Neural cell (in vitro differentiated cells): ENCODE data around the gene MOV10L1. TPM values are rescaled to one million over a fixed set of nuclear protein-coding genes. Genes with fewer than 3 reads are reported as not detected.

Experiments used
- H2AFZ ChIP-seq: fragments of 200-600, 300-800 bp; sonication (generic), shearing (Covaris generic); 2 replicates; pipeline ENCODE4 v1.6.0; 2014; ENCODE audit warnings: low read depth, mild to moderate bottlenecking, antibody characterized with exemption, low read length, moderate library complexity
- H3F3A ChIP-seq: fragments of 200-600 bp; shearing (Covaris generic); 2 replicates; pipeline ENCODE4 v1.6.1; 2016; ENCODE audit warnings: mild to moderate bottlenecking, moderate library complexity, mixed read lengths, antibody characterized with exemption, low read length; ENCODE audit not compliant: insufficient read depth, poor library complexity, severe bottlenecking
- H3K27ac ChIP-seq: fragments of 200-600, 300-800 bp; sonication (generic), shearing (Covaris generic); 2 replicates; pipeline ENCODE4 v1.5.1; 2014; ENCODE audit warnings: mild to moderate bottlenecking, low read length, moderate library complexity
- H3K27me3 ChIP-seq: fragments of 300-800, 200-600 bp; sonication (generic), shearing (Covaris generic); 2 replicates; pipeline ENCODE4 v1.6.0; 2014; ENCODE audit warnings: mild to moderate bottlenecking, low read depth, low read length, moderate library complexity; ENCODE audit not compliant: insufficient read depth
- H3K36me3 ChIP-seq: fragments of 300-800, 200-600 bp; sonication (generic), shearing (Covaris generic); 2 replicates; pipeline ENCODE4 v1.5.1; 2014; ENCODE audit warnings: mild to moderate bottlenecking, antibody characterized with exemption, low read length, moderate library complexity; ENCODE audit not compliant: insufficient read depth
- H3K4me2 ChIP-seq: fragments of 300-800, 200-600 bp; sonication (generic), shearing (Covaris generic); 2 replicates; pipeline ENCODE4 v1.6.0; 2014; ENCODE audit warnings: mild to moderate bottlenecking, low read length
- H3K4me3 ChIP-seq: fragments of 300-800, 200-600 bp; sonication (generic), shearing (Covaris generic); 2 replicates; pipeline ENCODE4 v1.5.1; 2014; ENCODE audit warnings: mild to moderate bottlenecking, low read length, moderate library complexity
- H3K79me2 ChIP-seq: fragments of 200-600 bp; shearing (Covaris generic); replicated peaks from 2 replicates; pipeline ENCODE4 v1.6.0; 2014; ENCODE audit warnings: mild to moderate bottlenecking, low read length, moderate library complexity; ENCODE audit not compliant: insufficient read depth
- H3K9ac ChIP-seq: fragments of 300-800, 200-600 bp; sonication (generic), shearing (Covaris generic); 2 replicates; pipeline ENCODE4 v1.6.1; 2016; ENCODE audit warnings: mild to moderate bottlenecking, low read length, mixed read lengths
- H3K9me2 ChIP-seq: fragments of 200-600 bp; shearing (Covaris generic); 2 replicates; pipeline ENCODE4 v1.6.1; 2016; ENCODE audit warnings: mild to moderate bottlenecking, low read length, mixed read lengths; ENCODE audit not compliant: insufficient read depth
- H3K9me3 ChIP-seq: fragments of 200-600, 300-800 bp; sonication (generic), shearing (Covaris generic); 2 replicates; pipeline ENCODE4 v1.6.1; 2016; ENCODE audit warnings: mild to moderate bottlenecking, mixed run types, low read length, moderate library complexity, mixed read lengths
- H4K20me1 ChIP-seq: fragments of 200-600 bp; shearing (Covaris generic); 2 replicates; pipeline ENCODE4 v1.6.1; 2016; ENCODE audit warnings: mild to moderate bottlenecking, mixed run types; ENCODE audit not compliant: insufficient read depth
- CTCF ChIP-seq: fragments of 450-650 bp; IDR thresholded peaks from 2 replicates; pipeline ENCODE4 v1.5.1; 2014; ENCODE audit warnings: antibody characterized with exemption, mild to moderate bottlenecking, moderate library complexity; ENCODE audit not compliant: poor library complexity, severe bottlenecking
- EP300 ChIP-seq: fragments of 450-650 bp; conservative IDR thresholded peaks from 2 replicates; pipeline ENCODE4 v1.6.1; 2014; ENCODE audit warnings: antibody characterized with exemption, mild to moderate bottlenecking, moderate library complexity; ENCODE audit not compliant: poor library complexity, severe bottlenecking
- EZH2 ChIP-seq: fragments of 200-600, 300-800 bp; shearing (Covaris generic), sonication (generic); IDR thresholded peaks from 2 replicates; pipeline ENCODE4 v1.6.1; 2014; ENCODE audit warnings: antibody characterized with exemption, low read length, borderline replicate concordance, mild to moderate bottlenecking; ENCODE audit not compliant: insufficient read depth, poor library complexity, severe bottlenecking
- POLR2AphosphoS5 ChIP-seq: IDR thresholded peaks from 2 replicates; pipeline ENCODE4 v1.6.1; 2012
- RAD21 ChIP-seq: fragments of 450-650 bp; conservative IDR thresholded peaks from 2 replicates; pipeline ENCODE4 v1.6.1; 2014; ENCODE audit warnings: antibody characterized with exemption, mild to moderate bottlenecking, moderate library complexity
- REST ChIP-seq: IDR thresholded peaks from 2 replicates; pipeline ENCODE4 v1.6.1; 2012; ENCODE audit warnings: borderline replicate concordance
- TAF1 ChIP-seq: IDR thresholded peaks from 2 replicates; pipeline ENCODE4 v1.6.1; 2012; ENCODE audit warnings: low read depth
- polyA plus RNA-seq: library from polyadenylated mRNA; depleted of rRNA; stranded (reverse); fragments of >200 nt; gene quantifications from 2 replicates; pipeline ENCODE4 v1.2.3, GENCODE V29; 2014

MOV10L1 gene
- polyA plus RNA-seq, 1 donor from 2014 or later = not detected

GRCh38 chr22:50063589-50064393 lies 26.0 kb upstream of the MOV10L1 start:
- no peaks in the 10 kb centered on the region for H3K79me2 ChIP-seq
- H3K4me3 ChIP-seq = no peak overlapping the region
- H3K9me3 ChIP-seq = no peaks in the 10 kb centered on the region
- no peak overlapping the region for H3K9ac ChIP-seq
- H3K4me2 ChIP-seq = no peak overlapping the region
- no peaks in the 10 kb centered on the region for H3F3A ChIP-seq
- no peak overlapping the region for H3K27ac ChIP-seq
- TF ChIP-seq CTCF (no peak), POLR2AphosphoS5 (no peak), TAF1 (no peak), EP300 (no peak), REST (no peak), RAD21 (no peak)
- peaks cover 8% of the 10 kb centered on the region for H3K27me3 ChIP-seq
- no peaks in the 10 kb centered on the region for H4K20me1 ChIP-seq
- H3K36me3 ChIP-seq = no peaks in the 10 kb centered on the region
- no peak overlapping the region for H2AFZ ChIP-seq
- H3K9me2 ChIP-seq = no peaks in the 10 kb centered on the region

- H3K27ac ChIP-seq = no peak overlapping the region
- no peak overlapping the region for H2AFZ ChIP-seq
- no peaks in the 10 kb centered on the region for H3K9me2 ChIP-seq
Observed at GRCh38 chr22:50064453-50064852, 25.4 kb upstream of the MOV10L1 start.

More at GRCh38 chr22:50064453-50064852, 25.4 kb upstream of the MOV10L1 start:
- Histone ChIP-seq H4K20me1 (no peaks in the 10 kb centered on the region), H3K36me3 (no peaks in the 10 kb centered on the region), H3K79me2 (no peaks in the 10 kb centered on the region), H3K9me3 (no peaks in the 10 kb centered on the region), H3K9ac (no peak overlapping the region), H3K27me3 (peaks cover 2% of the 10 kb centered on the region), H3F3A (no peaks in the 10 kb centered on the region), H3K4me2 (no peak overlapping the region), H3K4me3 (no peak overlapping the region)
- no peak for TF ChIP-seq RAD21
- no peak for TF ChIP-seq REST
- no peak for TF ChIP-seq TAF1
- TF ChIP-seq CTCF = no peak
- no peak for TF ChIP-seq EZH2
- TF ChIP-seq EP300 = no peak
